ENCODE measurements around the gene PTMA. TPM values are rescaled to one million over a fixed set of nuclear protein-coding genes. Genes with fewer than 3 reads are reported as not detected.

The PTMA gene
- polyA plus RNA-seq, 1 of the 3 experiments (the other 2 are of a cell fraction), result 767 TPM

GRCh38 chr2:231725476-231725875 is 17.2 kb downstream of the PTMA start:
- H2AFZ ChIP-seq (ENCODE audit: low read depth), result no peak overlapping the region
- H3K9me3 ChIP-seq, result no peaks in the 10 kb centered on the region
- no peak overlapping the region for H3K4me3 ChIP-seq (ENCODE audit: low read depth in 2 of 2, low read length in 1 of 2)
- CTCF ChIA-PET, result interaction anchor here (0.8 to 3.2 kb wide), 5 partner anchors 10 to 49 kb away, joined by 4 to 56 read pairs (median 5); no protein-coding TSS in a partner anchor
- 97% methylated on average over 10 of the region's 10 CpGs for WGBS (ENCODE audit: low lambda C conversion rate)
- H3K9ac ChIP-seq, result no peak overlapping the region
- no peaks in the 10 kb centered on the region for H3F3A ChIP-seq (replicated peaks; ENCODE audit: insufficient read depth)
- DNase-seq, result no peak
- no peaks in the 10 kb centered on the region for H4K20me1 ChIP-seq (ENCODE audit: insufficient read depth)
- no peaks in the 10 kb centered on the region for H3K9me2 ChIP-seq
- H3K79me2 ChIP-seq (ENCODE audit: insufficient read depth), result no peaks in the 10 kb centered on the region
- H3K4me1 ChIP-seq (ENCODE audit: control insufficient read depth in 1 of 2, insufficient read depth in 2 of 2, low read depth in 1 of 2, low read length in 1 of 2), result no peaks in the 10 kb centered on the region; a peak in 1 of 4 replicates
- H3K36me3 ChIP-seq (replicated peaks in 1 of 2; ENCODE audit: control insufficient read depth in 1 of 2, insufficient read depth in 2 of 2, low read length in 1 of 2), result no peaks in the 10 kb centered on the region
- no peak for TF ChIP-seq RXRA (IDR thresholded peaks at IDR 0.05; ENCODE audit: borderline replicate concordance, low read depth)
- no peak for TF ChIP-seq EP300 (IDR thresholded peaks at IDR 0.05; ENCODE audit: borderline replicate concordance in 1 of 2, low read depth in 1 of 2, low read length in 1 of 2)
- TF ChIP-seq SIN3A (IDR thresholded peaks at IDR 0.05; ENCODE audit: borderline replicate concordance, low read depth, low read length), result no peak
- TF ChIP-seq FOXM1 (IDR thresholded peaks at IDR 0.05; ENCODE audit: low read depth), result no peak
- POLR2A ChIA-PET, result interaction anchor here (1.0 to 1.5 kb wide), 2 partner anchors 10 to 11 kb away, joined by 3 read pairs; no protein-coding TSS in a partner anchor
- H3K27me3 ChIP-seq (ENCODE audit: insufficient read depth), result no peaks in the 10 kb centered on the region
- no peak overlapping the region for H3K27ac ChIP-seq (ENCODE audit: low read depth in 2 of 2, low read length in 1 of 2)
- no peak overlapping the region for H3K4me2 ChIP-seq

- ChIA-PET CTCF (interaction anchor here (0.8 to 3.2 kb wide), 2 partner anchors 10 to 11 kb away, joined by 5 to 56 read pairs; no protein-coding TSS in a partner anchor), POLR2A (interaction anchor here (1.0 to 1.5 kb wide), 2 partner anchors 11 to 12 kb away, joined by 3 read pairs; no protein-coding TSS in a partner anchor)
- Histone ChIP-seq H3K9me3 (no peaks in the 10 kb centered on the region), H2AFZ (ENCODE audit: low read depth) (no peak overlapping the region), H3K27ac (ENCODE audit: low read depth in 2 of 2, low read length in 1 of 2) (no peak overlapping the region), H4K20me1 (ENCODE audit: insufficient read depth) (no peaks in the 10 kb centered on the region), H3K9ac (no peak overlapping the region), H3K27me3 (ENCODE audit: insufficient read depth) (no peaks in the 10 kb centered on the region), H3K79me2 (ENCODE audit: insufficient read depth) (no peaks in the 10 kb centered on the region), H3K9me2 (no peaks in the 10 kb centered on the region), H3K4me3 (ENCODE audit: low read depth in 2 of 2, low read length in 1 of 2) (no peak overlapping the region), H3F3A (replicated peaks; ENCODE audit: insufficient read depth) (no peaks in the 10 kb centered on the region), H3K36me3 (replicated peaks in 1 of 2; ENCODE audit: control insufficient read depth in 1 of 2, insufficient read depth in 2 of 2, low read length in 1 of 2) (no peaks in the 10 kb centered on the region), H3K4me2 (no peak overlapping the region), H3K4me1 (ENCODE audit: control insufficient read depth in 1 of 2, insufficient read depth in 2 of 2, low read depth in 1 of 2, low read length in 1 of 2) (no peaks in the 10 kb centered on the region; a peak in 1 of 4 replicates)
- DNase-seq, result no peak
- WGBS (ENCODE audit: low lambda C conversion rate), result 93% methylated on average over 8 of the region's 8 CpGs
- TF ChIP-seq ELF1 (IDR thresholded peaks at IDR 0.05) (no peak), USF1 (IDR thresholded peaks at IDR 0.05; ENCODE audit: borderline replicate concordance, low read depth) (no peak), TCF12 (IDR thresholded peaks at IDR 0.05) (no peak)
Measured at GRCh38 chr2:231726276-231726675, 18.0 kb downstream of the PTMA start.

- POLR2A ChIA-PET, result no interaction called here
- H3K4me1 ChIP-seq (ENCODE audit: control insufficient read depth in 1 of 2, insufficient read depth in 2 of 2, low read depth in 1 of 2, low read length in 1 of 2), result no peaks in the 10 kb centered on the region
- no peaks in the 10 kb centered on the region for H3F3A ChIP-seq (replicated peaks; ENCODE audit: insufficient read depth)
- H3K36me3 ChIP-seq (replicated peaks in 1 of 2; ENCODE audit: control insufficient read depth in 1 of 2, insufficient read depth in 2 of 2, low read length in 1 of 2), result peaks cover 0 to 2% of the 10 kb centered on the region in 2 experiments
- 88% methylated on average over 4 of the region's 4 CpGs for WGBS (ENCODE audit: low lambda C conversion rate)
- H3K4me2 ChIP-seq, result no peak overlapping the region
- H3K27ac ChIP-seq (ENCODE audit: low read depth in 2 of 2, low read length in 1 of 2), result no peak overlapping the region
- H3K9me2 ChIP-seq, result no peaks in the 10 kb centered on the region
- H4K20me1 ChIP-seq (ENCODE audit: insufficient read depth), result no peaks in the 10 kb centered on the region
- no peak for DNase-seq
- no peaks in the 10 kb centered on the region for H3K9me3 ChIP-seq
- H3K9ac ChIP-seq, result no peak overlapping the region
- no peaks in the 10 kb centered on the region for H3K27me3 ChIP-seq (ENCODE audit: insufficient read depth)
- CTCF ChIA-PET, result interaction anchor here (1.0 to 1.1 kb wide), 2 partner anchors 14 to 52 kb away, joined by 3 to 4 read pairs; no protein-coding TSS in a partner anchor
- H2AFZ ChIP-seq (ENCODE audit: low read depth), result no peak overlapping the region
- TF ChIP-seq CHD2 (IDR thresholded peaks at IDR 0.05; ENCODE audit: low read length, partially characterized antibody) (no peak), JUND (IDR thresholded peaks at IDR 0.05) (no peak), USF1 (IDR thresholded peaks at IDR 0.05; ENCODE audit: borderline replicate concordance, low read depth) (no peak), RFX5 (IDR thresholded peaks at IDR 0.05; ENCODE audit: low read length) (no peak), MEF2A (IDR thresholded peaks at IDR 0.05; ENCODE audit: borderline replicate concordance, low read depth) (no peak), GABPA (IDR thresholded peaks at IDR 0.05; ENCODE audit: low read depth) (no peak), TEAD4 (IDR thresholded peaks at IDR 0.05; ENCODE audit: borderline replicate concordance, insufficient read depth) (no peak)
- H3K4me3 ChIP-seq (ENCODE audit: low read depth in 2 of 2, low read length in 1 of 2), result no peak overlapping the region
- no peaks in the 10 kb centered on the region for H3K79me2 ChIP-seq (ENCODE audit: insufficient read depth)
Measured at GRCh38 chr2:231727621-231728020, 19.3 kb downstream of the PTMA start.

Data from SK-N-SH (cell line).